GM12892 (cell line): Measurements from ENCODE around the gene EFCAB12.
"Not testable (repeated sequence)": the region's sequence is repeated elsewhere in the genome, so short reads cannot be mapped to it uniquely, and the experiment has no call there.

Source experiments
- DNase-seq: peaks from one replicate; pipeline ENCODE4 v3.0.0; 2011; ENCODE audit not compliant: insufficient read length
- FAIRE-seq: peaks from 2 replicates; lab custom pipeline; 2011; peaks lifted over from hg19 to GRCh38; lab: Jason Lieb, UNC
- POLR2A ChIP-seq: IDR thresholded peaks from 2 replicates; pipeline ENCODE4 v1.6.1; 2011; ENCODE audit warnings: low read depth, low read length, control low read depth
- POLR2AphosphoS5 ChIP-seq: IDR thresholded peaks from 2 replicates; pipeline ENCODE4 v1.6.1; 2011; ENCODE audit warnings: low read depth, low read length, control low read depth
- TAF1 ChIP-seq: IDR thresholded peaks from 2 replicates; pipeline ENCODE4 v1.6.1; 2011; ENCODE audit warnings: low read depth, mild to moderate bottlenecking, control low read depth, low read length, borderline replicate concordance

EFCAB12 gene

DNA sequence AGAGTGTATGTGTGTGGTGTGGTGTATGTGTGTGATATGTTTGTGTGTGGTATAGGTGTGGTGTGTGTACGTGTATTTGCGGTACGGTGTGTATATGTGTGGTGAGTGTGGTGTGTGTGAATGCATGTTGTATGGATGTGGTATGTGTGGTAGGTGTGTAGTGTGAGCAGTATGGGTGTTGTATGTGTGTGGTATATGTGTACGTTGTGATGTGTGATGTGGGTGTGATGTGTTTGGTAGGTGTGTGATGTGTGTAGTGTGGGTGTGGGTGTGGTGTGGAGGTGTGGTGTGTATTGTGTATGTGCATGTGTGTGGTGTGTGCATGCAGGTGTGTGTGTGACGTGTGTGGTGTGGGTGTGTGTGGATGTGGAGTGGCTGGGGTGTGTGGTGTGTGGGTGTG, 58.7 kb downstream of the EFCAB12 start:
- FAIRE-seq: no peak
- TF ChIP-seq POLR2AphosphoS5: no peak
- TF ChIP-seq POLR2A: no peak
- TF ChIP-seq TAF1: no peak
- DNase-seq: no peak

- DNase-seq (no peak), FAIRE-seq (no peak)
- TF ChIP-seq POLR2AphosphoS5: no peak
- no peak for TF ChIP-seq POLR2A
- no peak for TF ChIP-seq TAF1
Observed at GRCh38 chr3:129367821-129368220, 60.6 kb downstream of the EFCAB12 start.

- no peak for DNase-seq
- TF ChIP-seq POLR2AphosphoS5: no peak
- no peak for TF ChIP-seq POLR2A
- TF ChIP-seq TAF1: no peak
- FAIRE-seq: no peak
Observed at GRCh38 chr3:129366312-129366831, 62.1 kb downstream of the EFCAB12 start.

- DNase-seq (no peak), FAIRE-seq (no peak)
- TF ChIP-seq TAF1: no peak
- TF ChIP-seq POLR2A: no peak
- TF ChIP-seq POLR2AphosphoS5: no peak
Observed at GRCh38 chr3:129365296-129366136, 62.9 kb downstream of the EFCAB12 start.

- DNase-seq, FAIRE-seq: not testable (repeated sequence)
Observed at GRCh38 chr3:129364811-129365210, 63.6 kb downstream of the EFCAB12 start.

DNA sequence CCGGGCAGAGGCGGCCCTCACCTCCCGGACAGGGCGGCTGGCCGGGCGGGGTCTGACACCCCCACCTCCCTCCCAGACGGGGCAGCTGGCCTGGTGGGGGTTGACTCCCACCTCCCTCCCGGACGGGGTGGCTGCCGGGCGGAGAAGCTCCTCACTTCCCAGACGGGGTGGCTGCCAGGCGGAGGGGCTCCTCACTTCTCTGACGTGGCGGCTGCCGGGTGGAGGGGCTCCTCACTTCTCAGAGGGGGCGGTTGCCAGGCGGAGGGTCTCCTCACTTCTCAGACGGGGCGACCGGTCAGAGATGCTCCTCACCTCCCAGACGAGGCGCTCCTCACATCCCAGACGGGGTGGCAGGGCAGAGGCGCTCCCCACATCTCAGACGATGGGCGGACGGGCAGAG, 65.1 kb downstream of the EFCAB12 start:
- not testable (repeated sequence) for FAIRE-seq, DNase-seq

GRCh38 chr3:129360705-129361460, 67.6 kb downstream of the EFCAB12 start:
- FAIRE-seq (no peak), DNase-seq (no peak)
- TF ChIP-seq TAF1: no peak
- TF ChIP-seq POLR2A: no peak

- no peak for TF ChIP-seq POLR2A
- no peak for TF ChIP-seq TAF1
- no peak for TF ChIP-seq POLR2AphosphoS5
- DNase-seq (no peak), FAIRE-seq (no peak)
Observed at GRCh38 chr3:129360171-129360611, 68.2 kb downstream of the EFCAB12 start.

GRCh38 chr3:129358772-129359371, 69.6 kb downstream of the EFCAB12 start:
- FAIRE-seq (no peak), DNase-seq (no peak)
- TF ChIP-seq POLR2AphosphoS5 (no peak), POLR2A (no peak), TAF1 (no peak)

GRCh38 chr3:129358177-129358771, 70.2 kb downstream of the EFCAB12 start:
- FAIRE-seq (no peak), DNase-seq (no peak)
- TF ChIP-seq POLR2A (no peak), TAF1 (no peak), POLR2AphosphoS5 (no peak)

DNA sequence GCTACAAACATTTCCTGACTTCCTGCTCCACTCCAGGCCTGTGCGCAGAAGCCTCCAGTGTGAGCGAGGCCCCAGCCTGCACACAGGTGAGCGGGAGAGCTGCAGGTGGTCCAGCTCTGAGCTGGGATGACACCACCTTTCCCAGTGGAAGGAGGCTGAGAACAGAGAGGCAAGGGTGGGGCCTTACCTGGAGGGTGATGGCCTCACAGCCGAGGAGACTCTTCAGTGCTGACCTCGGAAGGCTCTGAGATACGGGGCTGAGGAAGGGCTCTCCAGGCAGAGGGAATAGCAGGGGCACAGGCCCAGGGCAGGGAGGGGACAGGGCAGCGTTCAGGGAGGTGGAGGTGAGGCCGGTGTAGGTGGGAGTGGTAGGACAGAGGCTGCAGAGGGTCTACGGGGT, 70.8 kb downstream of the EFCAB12 start:
- DNase-seq (no peak), FAIRE-seq (no peak)
- no peak for TF ChIP-seq POLR2AphosphoS5
- no peak for TF ChIP-seq TAF1
- TF ChIP-seq POLR2A: no peak
